Measurements from ENCODE around the gene RSBN1L. TPM values are rescaled to one million over a fixed set of nuclear protein-coding genes. Genes with fewer than 3 reads are reported as not detected.

Gene RSBN1L
- polyA plus RNA-seq, 1 donor (not counting 4 experiments of a cell fraction or from before 2014, with no cell fraction given), result 9.6 TPM

DNA sequence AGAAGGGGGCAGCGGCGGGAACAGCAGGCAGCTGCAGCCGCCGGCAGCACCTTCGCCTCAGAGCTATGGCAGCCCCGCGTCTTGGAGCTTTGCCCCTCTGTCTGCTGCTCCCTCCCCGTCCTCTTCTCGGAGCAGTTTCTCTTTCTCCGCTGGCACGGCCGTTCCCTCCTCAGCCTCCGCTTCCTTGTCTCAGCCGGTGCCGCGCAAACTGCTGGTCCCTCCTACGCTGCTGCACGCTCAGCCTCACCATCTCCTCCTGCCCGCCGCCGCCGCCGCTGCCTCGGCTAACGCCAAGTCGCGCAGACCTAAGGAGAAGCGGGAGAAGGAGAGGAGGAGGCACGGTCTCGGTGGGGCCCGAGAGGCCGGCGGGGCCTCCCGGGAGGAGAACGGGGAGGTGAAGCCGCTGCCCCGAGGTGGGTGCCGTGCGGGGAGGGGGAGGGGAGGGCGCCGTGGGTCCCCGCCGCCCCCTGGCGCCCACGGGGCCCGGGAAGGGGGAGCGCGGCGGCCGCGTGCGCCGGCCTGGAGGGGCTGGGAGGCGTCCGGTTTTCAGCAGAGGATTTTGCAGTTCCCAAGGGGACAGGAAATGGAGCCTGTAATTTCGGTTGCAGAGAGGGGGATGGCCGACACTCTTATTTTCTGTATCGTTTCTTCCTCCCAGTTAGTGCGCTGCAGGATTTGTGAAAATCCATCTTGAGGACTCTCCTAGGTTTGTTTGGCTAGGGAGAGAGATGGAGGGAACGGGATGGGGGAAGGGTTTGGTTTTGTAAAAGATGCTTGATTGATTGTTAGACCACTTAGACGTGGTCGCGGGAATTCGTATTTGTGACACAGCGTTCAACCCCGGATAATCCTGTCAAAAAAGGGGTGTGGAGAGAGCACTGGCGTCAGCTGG, 630 bp downstream of the RSBN1L start:
- H3K36me3 ChIP-seq (ENCODE audit: control insufficient read depth in 2 of 2, extremely low read depth in 1 of 2, insufficient read depth in 2 of 2, low read length in 2 of 2), result no peaks in the 10 kb centered on the region
- FAIRE-seq (no peak), DNase-seq (ENCODE audit: low read depth, low spot score) (no peak)
- H2AFZ ChIP-seq (ENCODE audit: control insufficient read depth, low read length), result peak overlapping the region; percentile 97
- TF ChIP-seq EZH2 (IDR thresholded peaks at IDR 0.05; ENCODE audit: low read length), result no peak
- no peak for TF ChIP-seq CTCF (optimal IDR thresholded peaks at IDR 0.05 in 1 of 3, IDR thresholded peaks at IDR 0.05 in 1 of 3, conservative IDR thresholded peaks at IDR 0.05 in 1 of 3; ENCODE audit: extremely low read depth in 1 of 3, insufficient read depth in 2 of 3, low read length in 3 of 3)
- H3K4me2 ChIP-seq (ENCODE audit: control insufficient read depth, extremely low read depth, insufficient read depth, low read depth, low read length), result peak overlapping the region; percentile 97
- H3K27me3 ChIP-seq (ENCODE audit: control insufficient read depth, extremely low read depth, insufficient read depth, low read length), result no peaks in the 10 kb centered on the region
- H3K79me2 ChIP-seq (ENCODE audit: control insufficient read depth, insufficient read depth, low read length), result peaks cover 77% of the 10 kb centered on the region
- dilution Hi-C loops (cut with MboI; ENCODE audit: extremely low pct_ligation_motif_present, low sequenced_read_pairs), result no loop called here
- peaks cover 21% of the 10 kb centered on the region for H3K4me1 ChIP-seq (ENCODE audit: control insufficient read depth, extremely low read depth, insufficient read depth, low read length)
- H3K9me1 ChIP-seq (ENCODE audit: control insufficient read depth, extremely low read depth, insufficient read depth, low read length), result no peaks in the 10 kb centered on the region
- H4K20me1 ChIP-seq (ENCODE audit: control insufficient read depth, extremely low read depth, insufficient read depth, low read length), result no peaks in the 10 kb centered on the region
- H3K9me3 ChIP-seq (ENCODE audit: control insufficient read depth, low read depth, low read length), result no peaks in the 10 kb centered on the region
- peak overlapping the region; percentile 91 for H3K27ac ChIP-seq (ENCODE audit: control insufficient read depth, insufficient read depth, low read length)
- peak overlapping the region; percentile 90 to 99 (median 96) for H3K4me3 ChIP-seq (ENCODE audit: control insufficient read depth in 2 of 3, extremely low read depth in 1 of 3, insufficient read depth in 2 of 3, low read depth in 1 of 3, low read length in 3 of 3)
- peak overlapping the region; percentile 95 for H3K9ac ChIP-seq (ENCODE audit: control insufficient read depth, extremely low read depth, insufficient read depth, low read length)

GRCh38 chr7:77697535-77697831, 1.2 kb downstream of the RSBN1L start:
- Histone ChIP-seq H3K27me3 (ENCODE audit: control insufficient read depth, extremely low read depth, insufficient read depth, low read length) (no peaks in the 10 kb centered on the region), H4K20me1 (ENCODE audit: control insufficient read depth, extremely low read depth, insufficient read depth, low read length) (no peaks in the 10 kb centered on the region), H3K9me1 (ENCODE audit: control insufficient read depth, extremely low read depth, insufficient read depth, low read length) (no peaks in the 10 kb centered on the region), H3K36me3 (ENCODE audit: control insufficient read depth in 2 of 2, extremely low read depth in 1 of 2, insufficient read depth in 2 of 2, low read length in 2 of 2) (no peaks in the 10 kb centered on the region), H3K9me3 (ENCODE audit: control insufficient read depth, low read depth, low read length) (no peaks in the 10 kb centered on the region), H3K9ac (ENCODE audit: control insufficient read depth, extremely low read depth, insufficient read depth, low read length) (peak overlapping the region; percentile 95), H3K27ac (ENCODE audit: control insufficient read depth, insufficient read depth, low read length) (peak overlapping the region; percentile 91), H3K4me1 (ENCODE audit: control insufficient read depth, extremely low read depth, insufficient read depth, low read length) (peaks cover 21% of the 10 kb centered on the region), H2AFZ (ENCODE audit: control insufficient read depth, low read length) (peak overlapping the region; percentile 69), H3K4me2 (ENCODE audit: control insufficient read depth, extremely low read depth, insufficient read depth, low read depth, low read length) (peak overlapping the region; percentile 97), H3K4me3 (ENCODE audit: control insufficient read depth in 2 of 3, extremely low read depth in 1 of 3, insufficient read depth in 2 of 3, low read depth in 1 of 3, low read length in 3 of 3) (peak overlapping the region; percentile 90 to 99 (median 96)), H3K79me2 (ENCODE audit: control insufficient read depth, insufficient read depth, low read length) (peaks cover 76% of the 10 kb centered on the region)
- FAIRE-seq, result no peak
- dilution Hi-C loops (cut with MboI; ENCODE audit: extremely low pct_ligation_motif_present, low sequenced_read_pairs), result no loop called here
- DNase-seq (ENCODE audit: low read depth, low spot score), result no peak
- TF ChIP-seq CTCF (optimal IDR thresholded peaks at IDR 0.05 in 1 of 3, IDR thresholded peaks at IDR 0.05 in 1 of 3, conservative IDR thresholded peaks at IDR 0.05 in 1 of 3; ENCODE audit: extremely low read depth in 1 of 3, insufficient read depth in 2 of 3, low read length in 3 of 3) (no peak), EZH2 (IDR thresholded peaks at IDR 0.05; ENCODE audit: low read length) (no peak)

Measured in keratinocyte (primary cell).